Left cardiac atrium (tissue), 4 donors: ENCODE data around the gene OTUD4. TPM values are rescaled to one million over a fixed set of nuclear protein-coding genes. Genes with fewer than 3 reads are reported as not detected.

ENCODE experiments used
- ATAC-seq, 2 donors: fragments of 200-7000 bp; cut with Tn5 transposase; one replicate each; pipeline ENCODE4 v1.9.1; 2020; ENCODE audit warnings: mild to moderate bottlenecking in 2 of 2, moderate library complexity in 2 of 2
- DNase-seq: peaks from one replicate; pipeline ENCODE4 v3.0.0-alpha.2; 2020
- intact Hi-C, 2 donors: fragments of 100-400 bp; cut with DNase I; formaldehyde crosslinking; loops; one replicate each; pipeline versions ENCODE4 v1.14.1 to v1.15.1; 2022 to 2023
- total RNA-seq, 2 donors: library from RNA; stranded (reverse); fragmentation: NEBNext Ultra II Directional; extraction: Animal tissue kit (Norgen Biotek cat#: 25700); gene quantifications; one replicate each; pipeline ENCODE4 v1.2.1, GENCODE V29; 2021
- donor health status: DM: no; HTN: yes; CAD: no.
- donor health status: DM: no; HTN: yes; CAD: no; lungs with severe emphysema.
- donor health status: DM: yes; HTN: yes; CAD: no.
- donor health status: Dilated cardiomyopathy.

The OTUD4 gene
- total RNA-seq, 2 donors from 2014 or later = 26.5 to 27.1 TPM

DNA sequence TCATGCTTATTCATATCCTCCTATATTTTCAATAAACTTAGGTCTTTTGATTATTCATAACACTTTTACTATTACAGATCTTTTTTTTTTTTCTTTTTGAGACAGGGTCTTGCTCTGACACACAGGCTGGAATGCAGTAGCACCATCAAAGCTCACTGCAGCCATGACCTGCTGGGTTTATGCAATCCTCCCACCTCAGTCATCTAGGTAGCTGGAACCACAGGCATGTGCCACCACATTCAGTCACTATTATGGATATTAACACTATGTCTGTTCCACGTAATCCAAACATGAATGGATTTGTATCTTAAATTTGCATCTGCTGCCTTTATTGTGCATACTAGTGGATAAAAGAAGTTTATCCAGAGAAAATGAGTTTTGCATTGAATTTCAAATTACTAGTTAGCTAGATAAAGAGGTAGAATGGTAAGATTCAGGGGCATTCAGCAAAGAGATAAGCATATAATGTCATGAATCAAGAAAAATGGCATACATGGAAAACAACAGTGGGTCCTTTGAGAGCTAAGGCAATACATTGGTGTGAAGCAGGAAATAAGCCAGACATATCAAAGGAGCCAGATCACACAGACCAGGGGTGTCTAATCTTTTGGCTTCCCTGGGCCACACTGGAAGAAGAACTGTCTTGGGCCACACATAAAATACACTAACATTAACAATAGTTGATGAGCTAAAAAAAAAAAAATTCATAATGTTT lies 96.3 kb downstream of the OTUD4 start:
- intact Hi-C loops = no loop called here
- DNase-seq = no peak
- no peak for ATAC-seq

Other genes with a start within 250 kb of the OTUD4 start
- 10 to 100 TPM; 13.7 to 17.4 TPM for gene ANAPC10, start 82.4 kb downstream of the OTUD4 start, total RNA-seq
- 10 to 100 TPM; 31.5 to 55.0 TPM for gene ABCE1, start 82.3 kb downstream of the OTUD4 start, total RNA-seq